Measurements from ENCODE around the gene TRMU.
"Not testable (repeated sequence)": the region's sequence is repeated elsewhere in the genome, so short reads cannot be mapped to it uniquely, and the experiment has no call there.

TRMU gene

GRCh38 chr22:46390652-46391301 is 55.3 kb downstream of the TRMU start:
- no peak for DNase-seq

- no peak for DNase-seq
Measured at GRCh38 chr22:46391486-46392136, 56.1 kb downstream of the TRMU start.

- DNase-seq, result no peak
Measured at GRCh38 chr22:46392137-46392844, 56.8 kb downstream of the TRMU start.

GRCh38 chr22:46393873-46394272 is 58.4 kb downstream of the TRMU start:
- DNase-seq, result no peak

GRCh38 chr22:46394622-46395021 is 59.1 kb downstream of the TRMU start:
- DNase-seq, result no peak

- DNase-seq, result no peak
Measured at GRCh38 chr22:46395145-46395544, 59.6 kb downstream of the TRMU start.

- not testable (repeated sequence) for DNase-seq
Measured at GRCh38 chr22:46397049-46397448, 61.5 kb downstream of the TRMU start.

- no peak for DNase-seq
Measured at GRCh38 chr22:46397514-46397913, 62.0 kb downstream of the TRMU start.

GRCh38 chr22:46397951-46398350 is 62.4 kb downstream of the TRMU start:
- no peak for DNase-seq

GRCh38 chr22:46399251-46400024 is 63.9 kb downstream of the TRMU start:
- DNase-seq, result no peak

GRCh38 chr22:46401370-46401769 is 65.9 kb downstream of the TRMU start:
- DNase-seq, result no peak

GRCh38 chr22:46402505-46402904 is 67.0 kb downstream of the TRMU start:
- DNase-seq, result no peak

GRCh38 chr22:46403880-46404279 is 68.4 kb downstream of the TRMU start:
- not testable (repeated sequence) for DNase-seq

GRCh38 chr22:46405901-46406300 is 70.4 kb downstream of the TRMU start:
- no peak for DNase-seq

- no peak for DNase-seq
Measured at GRCh38 chr22:46406349-46406748, 70.8 kb downstream of the TRMU start.

- no peak for DNase-seq
Measured at GRCh38 chr22:46406791-46407190, 71.3 kb downstream of the TRMU start.
